Measurements from ENCODE around the gene CCDC71. TPM values are rescaled to one million over a fixed set of nuclear protein-coding genes. Genes with fewer than 3 reads are reported as not detected.

The CCDC71 gene
- total RNA-seq, 3 donors from 2014 or later (not counting 1 experiment from before 2014, with no cell fraction given) = 13.8 to 20.6 (median 15.6) TPM

- ATAC-seq (no peak), DNase-seq (no peak)
- peaks cover 17% of the 10 kb centered on the region in 2 donors for H3K27me3 Mint-ChIP-seq (ENCODE audit: low read depth in 2 of 2)
- no peak overlapping the region for H3K27ac Mint-ChIP-seq
- H3K27me3 ChIP-seq (ENCODE audit: control insufficient read depth, insufficient read depth, low read length) = peaks cover 2% of the 10 kb centered on the region
- H3K36me3 Mint-ChIP-seq = no peaks in the 10 kb centered on the region
- TF ChIP-seq, protein P1, sequence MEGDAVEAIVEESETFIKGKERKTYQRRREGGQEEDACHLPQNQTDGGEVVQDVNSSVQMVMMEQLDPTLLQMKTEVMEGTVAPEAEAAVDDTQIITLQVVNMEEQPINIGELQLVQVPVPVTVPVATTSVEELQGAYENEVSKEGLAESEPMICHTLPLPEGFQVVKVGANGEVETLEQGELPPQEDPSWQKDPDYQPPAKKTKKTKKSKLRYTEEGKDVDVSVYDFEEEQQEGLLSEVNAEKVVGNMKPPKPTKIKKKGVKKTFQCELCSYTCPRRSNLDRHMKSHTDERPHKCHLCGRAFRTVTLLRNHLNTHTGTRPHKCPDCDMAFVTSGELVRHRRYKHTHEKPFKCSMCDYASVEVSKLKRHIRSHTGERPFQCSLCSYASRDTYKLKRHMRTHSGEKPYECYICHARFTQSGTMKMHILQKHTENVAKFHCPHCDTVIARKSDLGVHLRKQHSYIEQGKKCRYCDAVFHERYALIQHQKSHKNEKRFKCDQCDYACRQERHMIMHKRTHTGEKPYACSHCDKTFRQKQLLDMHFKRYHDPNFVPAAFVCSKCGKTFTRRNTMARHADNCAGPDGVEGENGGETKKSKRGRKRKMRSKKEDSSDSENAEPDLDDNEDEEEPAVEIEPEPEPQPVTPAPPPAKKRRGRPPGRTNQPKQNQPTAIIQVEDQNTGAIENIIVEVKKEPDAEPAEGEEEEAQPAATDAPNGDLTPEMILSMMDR (IDR thresholded peaks at IDR 0.05) = no peak
- H3K9me3 Mint-ChIP-seq = no peaks in the 10 kb centered on the region
- intact Hi-C loops (cut with micrococcal nuclease) = no loop called here
- H3K27ac ChIP-seq (ENCODE audit: low read length) = no peak overlapping the region
- H3K4me3 Mint-ChIP-seq = no peak overlapping the region
- no peaks in the 10 kb centered on the region for H3K36me3 ChIP-seq (ENCODE audit: control insufficient read depth, insufficient read depth, low read length)
- no peaks in the 10 kb centered on the region for H3K9me3 ChIP-seq (ENCODE audit: control insufficient read depth, insufficient read depth, low read length)
- no peaks in the 10 kb centered on the region for H3K4me1 Mint-ChIP-seq
- no peaks in the 10 kb centered on the region for H3K4me1 ChIP-seq (ENCODE audit: control insufficient read depth, insufficient read depth, low read length)
- H3K4me3 ChIP-seq (ENCODE audit: low read length) = no peak overlapping the region
- WGBS (ENCODE audit: insufficient coverage) = 92% methylated on average over 3 of the region's 3 CpGs
Observed at GRCh38 chr3:49198161-49198560, 32.0 kb upstream of the CCDC71 start.

- DNase-seq (no peak), ATAC-seq (no peak)
- H3K27me3 ChIP-seq (ENCODE audit: control insufficient read depth, insufficient read depth, low read length) = no peaks in the 10 kb centered on the region
- 100% methylated on average over 1 of the region's 1 CpG for WGBS (ENCODE audit: insufficient coverage)
- Mint-ChIP-seq H3K4me3 (no peak overlapping the region), H3K27me3 (ENCODE audit: low read depth in 2 of 2) (no peaks in the 10 kb centered on the region), H3K36me3 (no peaks in the 10 kb centered on the region), H3K9me3 (no peaks in the 10 kb centered on the region), H3K27ac (no peak overlapping the region), H3K4me1 (no peaks in the 10 kb centered on the region)
- no peak overlapping the region for H3K4me3 ChIP-seq (ENCODE audit: low read length)
- H3K4me1 ChIP-seq (ENCODE audit: control insufficient read depth, insufficient read depth, low read length) = no peaks in the 10 kb centered on the region
- TF ChIP-seq, protein P1 (IDR thresholded peaks at IDR 0.05) = no peak
- no peak overlapping the region for H3K27ac ChIP-seq (ENCODE audit: low read length)
- no peaks in the 10 kb centered on the region for H3K9me3 ChIP-seq (ENCODE audit: control insufficient read depth, insufficient read depth, low read length)
- intact Hi-C loops (cut with micrococcal nuclease) = no loop called here
- H3K36me3 ChIP-seq (ENCODE audit: control insufficient read depth, insufficient read depth, low read length) = no peaks in the 10 kb centered on the region
Observed at GRCh38 chr3:49191741-49192140, 25.6 kb upstream of the CCDC71 start.

DNA sequence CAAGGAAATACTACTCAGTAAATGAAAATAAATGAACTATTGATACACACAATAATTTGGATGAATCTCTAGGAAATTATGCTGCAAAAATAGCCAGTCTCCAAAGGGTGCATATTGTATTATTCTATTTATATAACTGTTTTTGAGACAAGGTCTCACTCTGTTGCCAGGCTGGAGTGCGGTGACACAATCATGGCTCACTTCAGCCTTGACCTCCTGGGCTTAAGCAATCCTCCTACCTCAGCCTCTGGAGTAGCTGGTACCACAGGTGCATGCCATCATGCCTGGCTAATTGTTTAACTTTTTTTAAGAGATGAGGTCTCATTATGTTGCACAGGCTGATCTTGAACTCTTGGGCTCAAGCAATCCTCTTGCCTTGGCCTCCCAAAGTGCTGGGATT, 17.7 kb upstream of the CCDC71 start:
- peaks cover 3% of the 10 kb centered on the region for H3K27me3 ChIP-seq (ENCODE audit: control insufficient read depth, insufficient read depth, low read length)
- ATAC-seq = no peak

GRCh38 chr3:49182682-49183081, 16.6 kb upstream of the CCDC71 start:
- no peak for DNase-seq
- H3K9me3 ChIP-seq (ENCODE audit: control insufficient read depth, insufficient read depth, low read length) = no peaks in the 10 kb centered on the region
- Mint-ChIP-seq H3K36me3 (no peaks in the 10 kb centered on the region), H3K9me3 (no peaks in the 10 kb centered on the region), H3K27ac (no peak overlapping the region), H3K4me1 (no peaks in the 10 kb centered on the region), H3K27me3 (ENCODE audit: low read depth in 2 of 2) (peaks cover 0 to 14% of the 10 kb centered on the region in 2 donors), H3K4me3 (no peak overlapping the region)
- peaks cover 3% of the 10 kb centered on the region for H3K27me3 ChIP-seq (ENCODE audit: control insufficient read depth, insufficient read depth, low read length)
- 91% methylated on average over 24 of the region's 24 CpGs for WGBS (ENCODE audit: insufficient coverage)
- TF ChIP-seq, protein P1 (IDR thresholded peaks at IDR 0.05) = no peak
- no peak for ATAC-seq
- H3K4me1 ChIP-seq (ENCODE audit: control insufficient read depth, insufficient read depth, low read length) = no peaks in the 10 kb centered on the region
- H3K36me3 ChIP-seq (ENCODE audit: control insufficient read depth, insufficient read depth, low read length) = no peaks in the 10 kb centered on the region
- intact Hi-C loops (cut with micrococcal nuclease) = no loop called here
- H3K27ac ChIP-seq (ENCODE audit: low read length) = no peak overlapping the region
- no peak overlapping the region for H3K4me3 ChIP-seq (ENCODE audit: low read length)

More for the DNA sequence above, 17.7 kb upstream of the CCDC71 start:
- TF ChIP-seq, protein P1 (IDR thresholded peaks at IDR 0.05) = no peak
- no peak for DNase-seq
- Histone ChIP-seq H3K9me3 (ENCODE audit: control insufficient read depth, insufficient read depth, low read length) (no peaks in the 10 kb centered on the region), H3K27ac (ENCODE audit: low read length) (no peak overlapping the region), H3K4me3 (ENCODE audit: low read length) (no peak overlapping the region), H3K4me1 (ENCODE audit: control insufficient read depth, insufficient read depth, low read length) (no peaks in the 10 kb centered on the region), H3K36me3 (ENCODE audit: control insufficient read depth, insufficient read depth, low read length) (no peaks in the 10 kb centered on the region)
- 71% methylated on average over 1 of the region's 1 CpG for WGBS (ENCODE audit: insufficient coverage)
- intact Hi-C loops (cut with micrococcal nuclease) = no loop called here
- Mint-ChIP-seq H3K4me3 (no peak overlapping the region), H3K27me3 (ENCODE audit: low read depth in 2 of 2) (peaks cover 0 to 10% of the 10 kb centered on the region in 2 donors), H3K4me1 (no peaks in the 10 kb centered on the region), H3K9me3 (no peaks in the 10 kb centered on the region), H3K36me3 (no peaks in the 10 kb centered on the region), H3K27ac (no peak overlapping the region)

All from natural killer cell (primary cell).